ENCODE results near the gene TBPL2. TPM values are rescaled to one million over a fixed set of nuclear protein-coding genes. Genes with fewer than 3 reads are reported as not detected.

The TBPL2 gene
- total and polyA plus RNA-seq, 2 of the 13 experiments (the other 11 are each of a cell fraction or from before 2014, with no cell fraction given): not detected

GRCh38 chr14:55450539-55450938, 10.1 kb upstream of the TBPL2 start (continued):
- TF ChIP-seq HMGXB4 (CRISPR knock-in tag; IDR thresholded peaks at IDR 0.05; ENCODE audit: borderline replicate concordance in 1 of 2, low read depth in 1 of 2) (no peak), HIC2 (CRISPR knock-in tag; IDR thresholded peaks at IDR 0.05; ENCODE audit: low read depth) (no peak), ZIK1 (CRISPR knock-in tag; IDR thresholded peaks at IDR 0.05; ENCODE audit: borderline replicate concordance, low read depth) (no peak)

GRCh38 chr14:55450124-55450523, 9.7 kb upstream of the TBPL2 start:
- Histone ChIP-seq H3K27ac (ENCODE audit: extremely low read length, insufficient read depth, low read length) (no peak overlapping the region), H3K27me3 (ENCODE audit: control insufficient read depth in 1 of 2, insufficient read depth in 2 of 2, low read length in 2 of 2) (peaks cover 0 to 4% of the 10 kb centered on the region in 2 experiments; a peak in 1 of 5 replicates), H3K9me3 (ENCODE audit: low read length) (no peaks in the 10 kb centered on the region), H3K9ac (ENCODE audit: insufficient read depth, low read depth, low read length) (no peak overlapping the region), H2AFZ (ENCODE audit: low read length) (no peak overlapping the region), H3K4me1 (ENCODE audit: insufficient read depth, low read length) (peaks cover 18% of the 10 kb centered on the region; the same call in 1 of the 2 replicates), H3K36me3 (replicated peaks in 1 of 2; ENCODE audit: control insufficient read depth in 1 of 2, insufficient read depth in 2 of 2, low read length in 2 of 2) (no peaks in the 10 kb centered on the region), H4K20me1 (ENCODE audit: insufficient read depth, low read length) (no peaks in the 10 kb centered on the region), H3K4me2 (ENCODE audit: low read depth, low read length) (no peak overlapping the region), H3K4me3 (replicated peaks in 1 of 3; ENCODE audit: insufficient read depth in 1 of 3, low read depth in 2 of 3, low read length in 3 of 3) (no peak overlapping the region), H3K79me2 (ENCODE audit: insufficient read depth, low read length) (no peaks in the 10 kb centered on the region)
- ChIA-PET POLR2A (no interaction called here), CTCF (ENCODE audit: low intra/inter-chr PET ratio, low total read pairs) (no interaction called here)
- ATAC-seq (no peak), FAIRE-seq (no peak), DNase-seq (ENCODE audit: low spot score) (no peak)
- no TSS peak for BruUV-seq (replicated peaks)
- 10% methylated on average over 2 of the region's 2 CpGs for WGBS (ENCODE audit: low lambda C conversion rate)
- no peak for TF ChIP-seq MED8 (CRISPR knock-in tag; IDR thresholded peaks at IDR 0.05; ENCODE audit: insufficient replicate concordance)
- no peak for TF ChIP-seq SYNCRIP (IDR thresholded peaks at IDR 0.05; ENCODE audit: insufficient read depth, low read depth, low read length)
- TF ChIP-seq MATR3 (CRISPR knock-in tag; IDR thresholded peaks at IDR 0.05): no peak
- in situ Hi-C loops (cut with HindIII; ENCODE audit: extremely low pct_ligation_motif_present, low pct_unique_long_range_greater_than_20kb) (no loop called here), intact Hi-C loops (cut with micrococcal nuclease; ENCODE audit: unreplicated experiment) (no loop called here)

Measured in HepG2 (cell line).